Skeletal muscle tissue (tissue), 4 donors: ENCODE data around the gene NSL1. TPM values are rescaled to one million over a fixed set of nuclear protein-coding genes. Genes with fewer than 3 reads are reported as not detected.

Source experiments
- H3K27ac ChIP-seq: one replicate; pipeline ENCODE4 v1.7.0; 2013; ENCODE audit warnings: mild to moderate bottlenecking, low read depth, low read length, inconsistent platforms
- H3K27me3 ChIP-seq, 3 donors: one replicate each; pipeline ENCODE4 v1.7.0; 2013; ENCODE audit warnings: low read length in 3 of 3; ENCODE audit not compliant: control insufficient read depth in 3 of 3, insufficient read depth in 3 of 3
- H3K36me3 ChIP-seq, 3 donors: one replicate each; pipeline ENCODE4 v1.7.0; 2013; ENCODE audit warnings: low read length in 3 of 3; ENCODE audit not compliant: control insufficient read depth in 3 of 3, insufficient read depth in 3 of 3
- H3K4me1 ChIP-seq, 3 donors: one replicate each; pipeline ENCODE4 v1.7.0; 2013; ENCODE audit warnings: low read length in 3 of 3, mild to moderate bottlenecking in 3 of 3; ENCODE audit not compliant: control insufficient read depth in 3 of 3, insufficient read depth in 3 of 3
- H3K4me3 ChIP-seq, 3 donors: one replicate each; pipeline ENCODE4 v1.7.0; 2013; ENCODE audit warnings: low read length in 3 of 3
- H3K9ac ChIP-seq, 3 donors: one replicate each; pipeline ENCODE4 v1.7.0; 2013; ENCODE audit warnings: low read length in 3 of 3, mild to moderate bottlenecking in 3 of 3, moderate library complexity in 2 of 3, low read depth in 1 of 3
- H3K9me3 ChIP-seq, 3 donors: one replicate each; pipeline ENCODE4 v1.7.0; 2013; ENCODE audit warnings: low read length in 3 of 3; ENCODE audit not compliant: control insufficient read depth in 3 of 3
- total RNA-seq: library from RNA; depleted of rRNA; stranded (reverse); fragments of >200 nt; gene quantifications from one replicate; pipeline ENCODE4 v1.2.3, GENCODE V29; 2014
- donor health status: Osteomylitis.

NSL1 gene
- total RNA-seq, 1 donor from 2014 or later: 27.7 TPM

DNA sequence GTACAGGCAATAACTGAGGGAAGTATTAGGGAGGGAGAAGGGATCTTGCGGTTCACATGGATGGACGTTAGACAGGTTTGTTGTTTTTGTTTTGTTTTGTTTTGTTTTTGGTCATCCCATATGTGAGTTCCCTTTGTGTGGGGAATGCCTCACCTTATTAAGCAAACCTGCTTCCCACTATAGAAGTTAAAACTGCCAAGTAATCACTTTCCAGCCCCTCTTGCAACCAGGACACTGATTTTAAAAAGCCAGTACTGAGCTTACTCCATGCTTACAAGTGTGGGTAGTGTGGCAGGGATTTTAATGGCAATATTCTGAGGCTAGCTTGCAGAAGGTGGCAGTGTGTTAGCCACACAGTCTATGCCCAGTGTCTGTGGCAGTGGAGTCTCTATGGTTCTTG, 29.4 kb upstream of the NSL1 start:
- H3K36me3 ChIP-seq: peaks cover 0 to 2% (median 0%) of the 10 kb centered on the region in 3 donors
- no peak overlapping the region for H3K9ac ChIP-seq
- H3K4me1 ChIP-seq: no peaks in the 10 kb centered on the region
- H3K27ac ChIP-seq: no peak overlapping the region
- no peak overlapping the region for H3K4me3 ChIP-seq
- H3K27me3 ChIP-seq: no peaks in the 10 kb centered on the region
- peaks cover 0 to 2% (median 2%) of the 10 kb centered on the region in 3 donors for H3K9me3 ChIP-seq

DNA sequence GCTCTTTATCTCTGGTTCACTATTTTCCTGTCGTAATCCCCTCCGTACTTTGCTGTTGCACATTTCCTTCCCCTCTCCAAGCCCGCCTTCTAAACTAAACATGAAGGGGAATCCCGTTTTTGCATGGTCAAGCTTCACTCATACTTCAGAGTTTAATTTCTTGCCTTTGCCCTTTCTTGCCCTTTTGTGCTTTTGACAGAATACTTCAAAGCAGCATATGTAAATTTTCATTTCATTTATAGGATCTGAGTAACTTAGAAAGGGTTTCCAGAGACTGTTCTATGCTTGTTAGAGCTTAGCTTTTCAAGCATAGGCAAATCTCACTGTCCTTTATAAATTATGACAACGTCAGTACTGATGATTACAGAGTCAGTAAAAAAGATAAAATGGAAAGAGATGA, 28.1 kb upstream of the NSL1 start:
- no peak overlapping the region for H3K4me3 ChIP-seq
- H3K36me3 ChIP-seq: peaks cover 0 to 2% (median 0%) of the 10 kb centered on the region in 3 donors
- H3K27ac ChIP-seq: no peak overlapping the region
- no peaks in the 10 kb centered on the region for H3K27me3 ChIP-seq
- no peaks in the 10 kb centered on the region for H3K9me3 ChIP-seq
- no peaks in the 10 kb centered on the region for H3K4me1 ChIP-seq
- no peak overlapping the region for H3K9ac ChIP-seq

- Histone ChIP-seq H3K27ac (no peak overlapping the region), H3K36me3 (no peaks in the 10 kb centered on the region), H3K9ac (no peak overlapping the region), H3K4me1 (no peaks in the 10 kb centered on the region), H3K4me3 (no peak overlapping the region), H3K9me3 (no peaks in the 10 kb centered on the region), H3K27me3 (no peaks in the 10 kb centered on the region)
Measured at GRCh38 chr1:212816567-212817278, 25.1 kb upstream of the NSL1 start.

DNA sequence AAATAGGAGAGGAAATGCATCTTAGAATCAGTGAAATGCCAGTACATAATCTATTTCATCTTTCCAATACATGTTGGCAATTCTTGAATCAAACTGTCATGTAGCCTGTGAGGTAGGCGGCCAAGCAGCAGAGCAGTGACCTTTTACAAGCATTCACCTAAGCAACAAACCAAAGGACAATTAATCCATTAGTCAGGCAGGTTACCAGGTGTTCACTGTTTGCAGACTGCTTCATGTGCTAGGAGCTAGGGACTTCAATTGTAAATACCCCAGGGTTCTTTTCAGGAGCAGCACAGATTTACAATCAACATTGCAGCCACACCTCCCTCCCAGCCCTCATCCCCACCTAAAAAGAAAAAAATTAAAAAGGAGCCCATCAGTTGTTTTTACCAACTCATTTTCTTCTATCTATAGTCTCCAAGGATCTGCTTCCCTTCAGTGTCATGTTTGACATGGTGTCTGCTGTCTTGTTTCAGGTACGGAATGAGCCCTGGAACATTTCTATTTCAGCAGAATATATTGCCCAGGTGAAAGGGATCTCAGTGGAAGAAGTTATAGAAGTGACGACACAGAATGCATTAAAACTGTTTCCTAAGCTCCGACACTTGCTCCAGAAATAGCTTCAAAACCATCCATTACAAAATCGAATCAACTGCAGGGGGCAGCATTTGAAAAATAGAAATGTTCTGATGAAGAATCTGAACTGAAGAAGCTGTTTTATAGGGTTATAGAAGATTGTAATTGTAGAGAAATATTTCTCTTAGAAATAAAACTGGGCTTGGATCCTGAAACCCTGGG, 23.2 kb upstream of the NSL1 start:
- Histone ChIP-seq H3K27me3 (no peaks in the 10 kb centered on the region), H3K9ac (no peak overlapping the region), H3K4me1 (no peaks in the 10 kb centered on the region), H3K4me3 (no peak overlapping the region), H3K27ac (no peak overlapping the region), H3K36me3 (no peaks in the 10 kb centered on the region), H3K9me3 (no peaks in the 10 kb centered on the region)

GRCh38 chr1:212805767-212806166, 14.2 kb upstream of the NSL1 start:
- Histone ChIP-seq H3K4me1 (no peaks in the 10 kb centered on the region), H3K4me3 (no peak overlapping the region), H3K9me3 (no peaks in the 10 kb centered on the region), H3K9ac (no peak overlapping the region), H3K27ac (no peak overlapping the region), H3K27me3 (no peaks in the 10 kb centered on the region), H3K36me3 (peaks cover 6 to 29% (median 20%) of the 10 kb centered on the region in 3 donors)

DNA sequence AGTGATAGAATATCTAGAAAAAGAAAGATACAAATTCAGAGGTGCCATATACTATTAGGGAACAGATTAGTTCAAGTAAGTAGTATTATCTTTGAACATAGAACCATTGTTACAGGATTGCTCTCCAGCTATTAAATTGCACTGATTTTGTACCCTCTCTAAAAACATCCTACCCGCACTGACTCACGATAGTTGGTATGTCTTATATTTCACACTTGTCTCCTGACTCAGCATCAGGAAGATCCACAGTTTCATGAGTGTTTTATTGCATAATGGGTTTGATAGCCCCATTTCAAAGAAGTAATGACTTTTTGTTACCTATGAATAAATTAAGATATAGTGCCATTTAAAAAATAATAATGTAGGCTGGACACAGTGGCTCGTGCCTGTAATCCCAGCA, 6.1 kb upstream of the NSL1 start:
- Histone ChIP-seq H3K36me3 (peaks cover 12 to 34% (median 27%) of the 10 kb centered on the region in 3 donors), H3K4me3 (no peak overlapping the region), H3K9ac (no peak overlapping the region), H3K9me3 (no peaks in the 10 kb centered on the region), H3K27me3 (no peaks in the 10 kb centered on the region), H3K4me1 (peaks cover 2 to 3% (median 3%) of the 10 kb centered on the region in 3 donors), H3K27ac (no peak overlapping the region)

GRCh38 chr1:212794561-212795014, 3.0 kb upstream of the NSL1 start:
- no peaks in the 10 kb centered on the region for H3K27me3 ChIP-seq
- H3K9ac ChIP-seq: no peak overlapping the region
- no peak overlapping the region for H3K27ac ChIP-seq
- H3K4me3 ChIP-seq: no peak overlapping the region
- H3K9me3 ChIP-seq: no peaks in the 10 kb centered on the region
- H3K4me1 ChIP-seq: peaks cover 7 to 11% (median 9%) of the 10 kb centered on the region in 3 donors
- H3K36me3 ChIP-seq: peaks cover 10 to 26% (median 19%) of the 10 kb centered on the region in 3 donors

GRCh38 chr1:212792396-212792908, 875 bp upstream of the NSL1 start:
- Histone ChIP-seq H3K27me3 (no peaks in the 10 kb centered on the region), H3K27ac (peak overlapping the region; percentile 97), H3K4me3 (peak overlapping the region; percentile 94 to 99 (median 99)), H3K9ac (peak overlapping the region; percentile 93 to 99 (median 98)), H3K9me3 (no peaks in the 10 kb centered on the region), H3K36me3 (peaks cover 9 to 11% (median 10%) of the 10 kb centered on the region in 3 donors), H3K4me1 (peaks cover 7 to 11% (median 9%) of the 10 kb centered on the region in 3 donors)

- Histone ChIP-seq H3K9me3 (no peaks in the 10 kb centered on the region), H3K4me3 (peak overlapping the region; percentile 94 to 99 (median 99)), H3K27me3 (no peaks in the 10 kb centered on the region), H3K36me3 (peaks cover 4 to 10% (median 7%) of the 10 kb centered on the region in 3 donors), H3K27ac (peak overlapping the region; percentile 97), H3K9ac (peak overlapping the region; percentile 93 to 99 (median 98)), H3K4me1 (peaks cover 7 to 11% (median 9%) of the 10 kb centered on the region in 3 donors)
Measured at GRCh38 chr1:212791261-212791675, 309 bp downstream of the NSL1 start.

DNA sequence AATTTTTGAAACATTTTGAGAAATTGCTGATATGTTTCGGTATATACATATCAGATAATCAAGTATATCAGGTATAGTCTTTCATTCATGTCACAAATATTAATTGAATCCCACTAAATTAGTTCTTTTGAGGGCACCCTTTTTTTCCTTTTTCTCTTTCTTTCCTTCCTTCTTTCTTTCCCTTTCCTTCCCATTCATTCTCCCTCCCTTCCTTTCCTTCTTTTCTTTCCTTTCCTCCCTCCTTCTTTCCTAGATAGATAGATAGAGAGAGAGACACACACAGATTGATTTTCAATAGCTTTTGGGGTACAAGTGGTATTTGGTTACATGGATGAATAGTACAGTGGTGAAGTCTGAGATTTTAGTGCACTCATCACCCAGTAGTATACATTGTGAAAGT, 5.7 kb downstream of the NSL1 start:
- no peak overlapping the region for H3K9ac ChIP-seq
- no peaks in the 10 kb centered on the region for H3K9me3 ChIP-seq
- peaks cover 0 to 5% (median under 1%) of the 10 kb centered on the region in 3 donors for H3K4me1 ChIP-seq
- H3K27me3 ChIP-seq: no peaks in the 10 kb centered on the region
- H3K4me3 ChIP-seq: no peak overlapping the region
- H3K27ac ChIP-seq: no peak overlapping the region
- H3K36me3 ChIP-seq: peaks cover 5 to 38% (median 30%) of the 10 kb centered on the region in 3 donors
